ENCODE data around the gene PRR18.

Gene PRR18

GRCh38 chr6:166305562-166306117, 2.6 kb downstream of the PRR18 start:
- DNase-seq (ENCODE audit: low read depth in 2 of 2) = no peak

GRCh38 chr6:166304106-166304505, 4.1 kb downstream of the PRR18 start:
- no peak for DNase-seq (ENCODE audit: low read depth in 2 of 2)

- no peak for DNase-seq (ENCODE audit: low read depth in 2 of 2)
Observed at GRCh38 chr6:166301611-166302529, 6.3 kb downstream of the PRR18 start.

GRCh38 chr6:166300357-166300987, 7.7 kb downstream of the PRR18 start:
- DNase-seq (ENCODE audit: low read depth in 2 of 2) = no peak

GRCh38 chr6:166297606-166298005, 10.6 kb downstream of the PRR18 start:
- no peak for DNase-seq (ENCODE audit: low read depth in 2 of 2)

- no peak for DNase-seq (ENCODE audit: low read depth in 2 of 2)
Observed at GRCh38 chr6:166296035-166296883, 11.9 kb downstream of the PRR18 start.

- DNase-seq (ENCODE audit: low read depth in 2 of 2) = no peak
Observed at GRCh38 chr6:166293731-166294584, 14.2 kb downstream of the PRR18 start.

- no peak for DNase-seq (ENCODE audit: low read depth in 2 of 2)
Observed at GRCh38 chr6:166289207-166290060, 18.8 kb downstream of the PRR18 start.

GRCh38 chr6:166286839-166287271, 21.3 kb downstream of the PRR18 start:
- DNase-seq (ENCODE audit: low read depth in 2 of 2) = no peak

GRCh38 chr6:166285233-166285632, 23.0 kb downstream of the PRR18 start:
- no peak for DNase-seq (ENCODE audit: low read depth in 2 of 2)

GRCh38 chr6:166284640-166285039, 23.6 kb downstream of the PRR18 start:
- DNase-seq (ENCODE audit: low read depth in 2 of 2) = no peak

GRCh38 chr6:166282394-166283032, 25.7 kb downstream of the PRR18 start:
- no peak for DNase-seq (ENCODE audit: low read depth in 2 of 2)

GRCh38 chr6:166281104-166281503, 27.1 kb downstream of the PRR18 start:
- no peak for DNase-seq (ENCODE audit: low read depth in 2 of 2)

- DNase-seq (ENCODE audit: low read depth in 2 of 2) = no peak
Observed at GRCh38 chr6:166279393-166279679, 28.9 kb downstream of the PRR18 start.

GRCh38 chr6:166278579-166279392, 29.4 kb downstream of the PRR18 start:
- DNase-seq (ENCODE audit: low read depth in 2 of 2) = no peak

GRCh38 chr6:166277892-166278578, 30.2 kb downstream of the PRR18 start:
- no peak for DNase-seq (ENCODE audit: low read depth in 2 of 2)

- DNase-seq (ENCODE audit: low read depth in 2 of 2) = no peak
Observed at GRCh38 chr6:166277018-166277417, 31.2 kb downstream of the PRR18 start.

- peak; percentile 64 to 83 for DNase-seq (ENCODE audit: low read depth in 2 of 2)
Observed at GRCh38 chr6:166275714-166276166, 32.5 kb downstream of the PRR18 start.
